A549 (cell line): ENCODE measurements around the gene AK8. TPM values are rescaled to one million over a fixed set of nuclear protein-coding genes. Genes with fewer than 3 reads are reported as not detected.

Source experiments
- ATAC-seq, 2 experiments: fragments of 200-7000 bp in 1 of 2; fragments of >200 bp in 1 of 2; cut with Nextera tagmentation in 1 of 2; cut with Tn5 transposase in 1 of 2; 3 replicates each; pipeline versions ENCODE4 v1.8.0 to v1.9.1; 2018 to 2020; ENCODE audit warnings: mild to moderate bottlenecking in 1 of 2, moderate library complexity in 1 of 2
- CTCF ChIA-PET: fragments of 300-600 bp; sonication (Branson Sonifier 250); formaldehyde crosslinking; extraction: SDS; loops from one replicate; lab custom pipeline; 2021; ENCODE audit warnings: antibody characterized with exemption, inconsistent platforms; lab: Yijun Ruan, JAX
- POLR2A ChIA-PET: fragments of 350-600 bp; formaldehyde crosslinking; extraction: SDS; loops from one replicate; lab custom pipeline; 2021; ENCODE audit warnings: antibody characterized with exemption, inconsistent platforms; lab: Yijun Ruan, JAX
- DNase-seq, 2 experiments: peaks; one replicate each; pipeline versions ENCODE4 v3.0.0 to v3.0.0-alpha.2; 2011 to 2016; ENCODE audit warnings: low read depth in 1 of 2, low spot score in 1 of 2
- FAIRE-seq: peaks from 2 replicates; lab custom pipeline; 2011; peaks lifted over from hg19 to GRCh38; lab: Jason Lieb, UNC
- H3K27ac ChIP-seq, 2 experiments: fragments of >200 bp; sonication (Bioruptor Twin); formaldehyde crosslinking; 3 replicates each; pipeline ENCODE4 v1.5.1; 2016 to 2017
- H3K4me1 ChIP-seq: fragments of >200 bp; sonication (Bioruptor Twin); formaldehyde crosslinking; 3 replicates; pipeline ENCODE4 v1.6.1; 2016
- H3K4me2 ChIP-seq: fragments of >200 bp; sonication (Bioruptor Twin); formaldehyde crosslinking; 3 replicates; pipeline ENCODE4 v1.6.1; 2016
- H3K4me3 ChIP-seq: fragments of >200 bp; sonication (Bioruptor Twin); formaldehyde crosslinking; 3 replicates; pipeline ENCODE4 v1.5.1; 2016
- H3K9me3 ChIP-seq: fragments of >200 bp; sonication (Bioruptor Twin); formaldehyde crosslinking; 3 replicates; pipeline ENCODE4 v1.6.1; 2016
- BCL3 ChIP-seq: fragments of >200 bp; sonication (Bioruptor Twin); formaldehyde crosslinking; IDR thresholded peaks from 3 replicates; pipeline ENCODE4 v1.6.1; 2016
- CBX2 ChIP-seq: fragments of 200-600 bp; sonication (generic); IDR thresholded peaks from 2 replicates; pipeline ENCODE4 v1.6.1; 2016; ENCODE audit warnings: low read depth, mild to moderate bottlenecking, borderline replicate concordance
- CEBPB ChIP-seq, 2 experiments: fragments of >200 bp in 1 of 2; sonication (Bioruptor Twin) in 1 of 2; formaldehyde crosslinking in 1 of 2; IDR thresholded peaks; 2 replicates each; pipeline ENCODE4 v1.6.1; 2012 to 2016
- CTCF ChIP-seq: fragments of >200 bp; sonication (Bioruptor Twin); formaldehyde crosslinking; IDR thresholded peaks from 3 replicates; pipeline ENCODE4 v1.5.1; 2016
- HDAC2 ChIP-seq: fragments of 200-600 bp; sonication (generic); IDR thresholded peaks from 2 replicates; pipeline ENCODE4 v1.6.1; 2016
- HOXB5 ChIP-seq: fragments of 250-450 bp; sonication (Bioruptor Pico); IDR thresholded peaks from 2 replicates; pipeline ENCODE4 v1.5.0; 2020; ENCODE audit warnings: mild to moderate bottlenecking, moderate library complexity
- KDM5A ChIP-seq: fragments of 200-600 bp; sonication (generic); IDR thresholded peaks from 2 replicates; pipeline ENCODE4 v1.6.1; 2016; ENCODE audit warnings: antibody characterized with exemption, mild to moderate bottlenecking
- NPAS2 ChIP-seq: fragments of 250-450 bp; sonication (Bioruptor Pico); IDR thresholded peaks from 2 replicates; pipeline ENCODE4 v1.8.0; 2022; ENCODE audit warnings: mild to moderate bottlenecking, moderate library complexity, borderline replicate concordance
- PBX3 ChIP-seq: IDR thresholded peaks from 2 replicates; pipeline ENCODE4 v1.6.1; 2012
- PHF8 ChIP-seq: fragments of 200-600 bp; sonication (generic); IDR thresholded peaks from 2 replicates; pipeline ENCODE4 v1.6.1; 2016; ENCODE audit warnings: low read depth, mild to moderate bottlenecking, antibody characterized with exemption, moderate library complexity, borderline replicate concordance
- RARB ChIP-seq: fragments of 250-450 bp; sonication (Bioruptor Pico); IDR thresholded peaks from 2 replicates; pipeline ENCODE4 v1.8.0; 2021; ENCODE audit warnings: mild to moderate bottlenecking, moderate library complexity
- REST ChIP-seq: fragments of 200-600 bp; sonication (generic); IDR thresholded peaks from 2 replicates; pipeline ENCODE4 v1.6.1; 2016; ENCODE audit warnings: antibody characterized with exemption, mild to moderate bottlenecking, moderate library complexity
- RFX5 ChIP-seq: fragments of 450-650 bp; IDR thresholded peaks from 2 replicates; pipeline ENCODE4 v1.7.1; 2014; ENCODE audit warnings: antibody characterized with exemption, mild to moderate bottlenecking, moderate library complexity
- TP53 ChIP-seq: fragments of 250-450 bp; sonication (Bioruptor Pico); IDR thresholded peaks from 2 replicates; pipeline ENCODE4 v1.5.0; 2021; ENCODE audit warnings: mild to moderate bottlenecking, moderate library complexity
- ZC3H11A ChIP-seq: fragments of 450-650 bp; IDR thresholded peaks from 2 replicates; pipeline ENCODE4 v1.6.1; 2014; ENCODE audit warnings: antibody characterized with exemption, mild to moderate bottlenecking
- ZNF302 ChIP-seq: fragments of 250-450 bp; sonication (Bioruptor Pico); IDR thresholded peaks from 2 replicates; pipeline ENCODE4 v1.9.0; 2021; ENCODE audit warnings: inconsistent platforms, mild to moderate bottlenecking, moderate library complexity
- WGBS: methylation state at CpG from one replicate; pipeline ENCODE4 v1.1.6; 2017; ENCODE audit errors: missing lambda C conversion rate; 5-methylcytosine and 5-hydroxymethylcytosine counted together
- polyA plus RNA-seq, 4 experiments: library from polyadenylated mRNA; depleted of rRNA in 3 of 4; stranded (reverse); fragments of >200 nt; fragmentation: RNase III in 1 of 4; extraction: RNeasy Plus Mini Kit Qiagen cat#74134 plus additional on column Dnase treatment in 1 of 4; gene quantifications; 2 replicates in 3 of 4; 3 replicates in 1 of 4; pipeline ENCODE4 v1.2.3, GENCODE V29; 2011 to 2017

AK8 gene
- polyA plus RNA-seq, 2 of the 4 experiments (the other 2 are of a cell fraction) = 0.61 to 0.63 TPM

GRCh38 chr9:132866898-132867297 is 11.2 kb downstream of the AK8 start (continued):
- TF ChIP-seq CTCF (no peak), BCL3 (no peak), RARB (CRISPR knock-in tag) (no peak), RFX5 (no peak), REST (no peak)

GRCh38 chr9:132864691-132865090 is 13.4 kb downstream of the AK8 start:
- no peak for TF ChIP-seq HDAC2
- TF ChIP-seq ZNF302 (CRISPR knock-in tag) = no peak
- TF ChIP-seq NPAS2 (CRISPR knock-in tag) = no peak
- no peak for TF ChIP-seq CBX2
- no peak for TF ChIP-seq PHF8
- TF ChIP-seq HOXB5 = no peak
- TF ChIP-seq KDM5A = no peak
- no peak for TF ChIP-seq CTCF
- TF ChIP-seq TP53 (CRISPR knock-in tag) = no peak
- TF ChIP-seq PBX3 = no peak
- TF ChIP-seq CEBPB (IDR thresholded peaks at IDR 0.05) = no peak
- TF ChIP-seq ZC3H11A = no peak
- TF ChIP-seq, all 56 proteins: peak for 0
- DNase-seq = no peak
- Histone ChIP-seq H3K4me3 (no peak overlapping the region), H3K4me1 (no peaks in the 10 kb centered on the region), H3K4me2 (no peak overlapping the region), H3K9me3 (no peaks in the 10 kb centered on the region), H3K27ac (no peak overlapping the region)
- ChIA-PET POLR2A (no interaction called here), CTCF (interaction anchor here (1.6 kb wide), 1 partner anchor 37 kb away, joined by 6 read pairs; no protein-coding TSS in a partner anchor)
- FAIRE-seq = no peak
- no peak for ATAC-seq
- 48% methylated on average over 8 of the region's 8 CpGs for WGBS
